ENCODE results near the gene SLC16A3. TPM values are rescaled to one million over a fixed set of nuclear protein-coding genes. Genes with fewer than 3 reads are reported as not detected.

SLC16A3 gene
- total and polyA plus RNA-seq, 4 donors = 1.1 to 10.5 (median 8.8) TPM

DNA sequence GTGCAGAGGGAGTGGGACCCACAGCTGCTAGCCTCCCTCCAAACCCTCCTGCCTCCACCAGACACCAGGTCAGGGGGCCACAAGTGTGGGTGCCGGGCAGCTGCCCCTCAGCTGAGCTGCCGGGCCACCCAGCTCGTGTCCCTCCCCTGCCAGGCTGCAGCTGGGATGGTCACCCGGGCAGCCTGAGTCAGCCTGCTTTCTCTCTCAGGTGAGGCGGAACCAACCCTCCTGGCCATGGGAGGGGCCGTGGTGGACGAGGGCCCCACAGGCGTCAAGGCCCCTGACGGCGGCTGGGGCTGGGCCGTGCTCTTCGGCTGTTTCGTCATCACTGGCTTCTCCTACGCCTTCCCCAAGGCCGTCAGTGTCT is 6.9 kb downstream of the SLC16A3 start (continued):
- TF ChIP-seq RXRA (IDR thresholded peaks at IDR 0.05) = no peak
- no peak for TF ChIP-seq EGR1 (IDR thresholded peaks at IDR 0.05; ENCODE audit: low read depth in 2 of 2)
- TF ChIP-seq, protein P1, sequence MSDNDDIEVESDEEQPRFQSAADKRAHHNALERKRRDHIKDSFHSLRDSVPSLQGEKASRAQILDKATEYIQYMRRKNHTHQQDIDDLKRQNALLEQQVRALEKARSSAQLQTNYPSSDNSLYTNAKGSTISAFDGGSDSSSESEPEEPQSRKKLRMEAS (IDR thresholded peaks at IDR 0.05) = no peak
- TF ChIP-seq HNF4A (conservative IDR thresholded peaks at IDR 0.05) = no peak
- no peak for TF ChIP-seq HNF4G (IDR thresholded peaks at IDR 0.05)

DNA sequence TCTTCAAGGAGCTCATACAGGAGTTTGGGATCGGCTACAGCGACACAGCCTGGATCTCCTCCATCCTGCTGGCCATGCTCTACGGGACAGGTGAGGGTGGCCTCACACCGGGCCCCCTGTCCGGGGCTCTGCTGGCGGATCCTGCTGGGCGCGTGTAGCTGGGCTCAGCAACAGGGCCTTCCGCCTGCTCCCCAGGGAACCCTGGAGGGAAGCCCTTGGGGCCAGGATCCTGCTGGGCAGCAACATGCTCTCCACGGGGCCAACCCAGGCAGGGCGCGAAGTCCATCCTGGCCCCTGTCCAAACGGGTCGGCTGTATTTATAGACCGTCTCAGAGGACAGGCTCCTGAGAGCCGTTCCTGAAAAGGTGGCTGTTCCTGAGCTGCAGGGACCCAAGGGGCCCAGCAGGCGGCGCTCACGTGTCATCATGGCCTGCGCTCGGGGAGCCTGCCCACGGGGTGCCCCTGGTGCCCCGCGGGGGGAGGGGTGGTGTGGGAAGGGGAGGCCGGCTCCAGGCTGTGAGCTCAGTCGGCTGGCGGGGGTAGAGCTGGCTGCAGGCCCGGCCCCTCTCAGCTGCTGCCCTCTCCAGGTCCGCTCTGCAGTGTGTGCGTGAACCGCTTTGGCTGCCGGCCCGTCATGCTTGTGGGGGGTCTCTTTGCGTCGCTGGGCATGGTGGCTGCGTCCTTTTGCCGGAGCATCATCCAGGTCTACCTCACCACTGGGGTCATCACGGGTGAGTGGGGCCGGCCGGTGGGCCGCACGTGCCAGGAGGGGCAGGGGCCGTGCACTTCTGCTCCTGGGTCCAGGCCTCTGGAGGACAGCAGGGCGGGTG is 7.5 kb downstream of the SLC16A3 start:
- H3K4me1 ChIP-seq (ENCODE audit: control insufficient read depth in 4 of 4, insufficient read depth in 4 of 4, low read length in 3 of 4) = peaks cover 29 to 57% (median 37%) of the 10 kb centered on the region in 4 donors
- DNase-seq (ENCODE audit: low spot score) = peak; percentile 82
- 39% methylated on average over 44 of the region's 44 CpGs for WGBS
- H3K27me3 ChIP-seq (ENCODE audit: control insufficient read depth in 4 of 4, insufficient read depth in 4 of 4, low read length in 3 of 4) = no peaks in the 10 kb centered on the region
- no peak overlapping the region for H3K27ac ChIP-seq (ENCODE audit: low read depth in 1 of 2, low read length in 2 of 2)
- peaks cover 0 to 1% (median 0%) of the 10 kb centered on the region in 4 donors for H3K36me3 ChIP-seq (ENCODE audit: control insufficient read depth in 4 of 4, insufficient read depth in 3 of 4, low read depth in 1 of 4, low read length in 3 of 4)
- no peaks in the 10 kb centered on the region for H3K9me3 ChIP-seq (ENCODE audit: control insufficient read depth in 4 of 4, low read length in 3 of 4)
- H3K9ac ChIP-seq (ENCODE audit: low read depth in 1 of 2, low read length in 2 of 2) = no peak overlapping the region
- TF ChIP-seq RXRA (IDR thresholded peaks at IDR 0.05) (peak; percentile 44 to 61), FOXA1 (IDR thresholded peaks at IDR 0.05) (no peak), TAF1 (conservative IDR thresholded peaks at IDR 0.05) (no peak), FOXA2 (IDR thresholded peaks at IDR 0.05) (no peak), RAD21 (IDR thresholded peaks at IDR 0.05) (peak; percentile 80 to 91), GABPA (IDR thresholded peaks at IDR 0.05 in 1 of 2, conservative IDR thresholded peaks at IDR 0.05 in 1 of 2) (no peak), NR2F2 (IDR thresholded peaks at IDR 0.05) (no peak), SP1 (IDR thresholded peaks at IDR 0.05) (peak; percentile 31), YY1 (IDR thresholded peaks at IDR 0.05) (peak; percentile 13), HNF4G (IDR thresholded peaks at IDR 0.05) (peak; percentile 31), EGR1 (IDR thresholded peaks at IDR 0.05; ENCODE audit: low read depth in 2 of 2) (no peak), JUND (IDR thresholded peaks at IDR 0.05) (no peak), HNF4A (conservative IDR thresholded peaks at IDR 0.05) (peak; percentile 65 to 74)
- TF ChIP-seq, protein P2, sequence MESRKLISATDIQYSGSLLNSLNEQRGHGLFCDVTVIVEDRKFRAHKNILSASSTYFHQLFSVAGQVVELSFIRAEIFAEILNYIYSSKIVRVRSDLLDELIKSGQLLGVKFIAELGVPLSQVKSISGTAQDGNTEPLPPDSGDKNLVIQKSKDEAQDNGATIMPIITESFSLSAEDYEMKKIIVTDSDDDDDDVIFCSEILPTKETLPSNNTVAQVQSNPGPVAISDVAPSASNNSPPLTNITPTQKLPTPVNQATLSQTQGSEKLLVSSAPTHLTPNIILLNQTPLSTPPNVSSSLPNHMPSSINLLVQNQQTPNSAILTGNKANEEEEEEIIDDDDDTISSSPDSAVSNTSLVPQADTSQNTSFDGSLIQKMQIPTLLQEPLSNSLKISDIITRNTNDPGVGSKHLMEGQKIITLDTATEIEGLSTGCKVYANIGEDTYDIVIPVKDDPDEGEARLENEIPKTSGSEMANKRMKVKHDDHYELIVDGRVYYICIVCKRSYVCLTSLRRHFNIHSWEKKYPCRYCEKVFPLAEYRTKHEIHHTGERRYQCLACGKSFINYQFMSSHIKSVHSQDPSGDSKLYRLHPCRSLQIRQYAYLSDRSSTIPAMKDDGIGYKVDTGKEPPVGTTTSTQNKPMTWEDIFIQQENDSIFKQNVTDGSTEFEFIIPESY (IDR thresholded peaks at IDR 0.05) = no peak
- TF ChIP-seq, protein P3, sequence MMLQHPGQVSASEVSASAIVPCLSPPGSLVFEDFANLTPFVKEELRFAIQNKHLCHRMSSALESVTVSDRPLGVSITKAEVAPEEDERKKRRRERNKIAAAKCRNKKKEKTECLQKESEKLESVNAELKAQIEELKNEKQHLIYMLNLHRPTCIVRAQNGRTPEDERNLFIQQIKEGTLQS (IDR thresholded peaks at IDR 0.05) = no peak
- TF ChIP-seq, protein P1 (IDR thresholded peaks at IDR 0.05) = no peak
- TF ChIP-seq, protein P4, sequence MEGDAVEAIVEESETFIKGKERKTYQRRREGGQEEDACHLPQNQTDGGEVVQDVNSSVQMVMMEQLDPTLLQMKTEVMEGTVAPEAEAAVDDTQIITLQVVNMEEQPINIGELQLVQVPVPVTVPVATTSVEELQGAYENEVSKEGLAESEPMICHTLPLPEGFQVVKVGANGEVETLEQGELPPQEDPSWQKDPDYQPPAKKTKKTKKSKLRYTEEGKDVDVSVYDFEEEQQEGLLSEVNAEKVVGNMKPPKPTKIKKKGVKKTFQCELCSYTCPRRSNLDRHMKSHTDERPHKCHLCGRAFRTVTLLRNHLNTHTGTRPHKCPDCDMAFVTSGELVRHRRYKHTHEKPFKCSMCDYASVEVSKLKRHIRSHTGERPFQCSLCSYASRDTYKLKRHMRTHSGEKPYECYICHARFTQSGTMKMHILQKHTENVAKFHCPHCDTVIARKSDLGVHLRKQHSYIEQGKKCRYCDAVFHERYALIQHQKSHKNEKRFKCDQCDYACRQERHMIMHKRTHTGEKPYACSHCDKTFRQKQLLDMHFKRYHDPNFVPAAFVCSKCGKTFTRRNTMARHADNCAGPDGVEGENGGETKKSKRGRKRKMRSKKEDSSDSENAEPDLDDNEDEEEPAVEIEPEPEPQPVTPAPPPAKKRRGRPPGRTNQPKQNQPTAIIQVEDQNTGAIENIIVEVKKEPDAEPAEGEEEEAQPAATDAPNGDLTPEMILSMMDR (IDR thresholded peaks at IDR 0.05; ENCODE audit: low read depth, low read length, missing input control) = peak; percentile 87
- TF ChIP-seq, protein P5, sequence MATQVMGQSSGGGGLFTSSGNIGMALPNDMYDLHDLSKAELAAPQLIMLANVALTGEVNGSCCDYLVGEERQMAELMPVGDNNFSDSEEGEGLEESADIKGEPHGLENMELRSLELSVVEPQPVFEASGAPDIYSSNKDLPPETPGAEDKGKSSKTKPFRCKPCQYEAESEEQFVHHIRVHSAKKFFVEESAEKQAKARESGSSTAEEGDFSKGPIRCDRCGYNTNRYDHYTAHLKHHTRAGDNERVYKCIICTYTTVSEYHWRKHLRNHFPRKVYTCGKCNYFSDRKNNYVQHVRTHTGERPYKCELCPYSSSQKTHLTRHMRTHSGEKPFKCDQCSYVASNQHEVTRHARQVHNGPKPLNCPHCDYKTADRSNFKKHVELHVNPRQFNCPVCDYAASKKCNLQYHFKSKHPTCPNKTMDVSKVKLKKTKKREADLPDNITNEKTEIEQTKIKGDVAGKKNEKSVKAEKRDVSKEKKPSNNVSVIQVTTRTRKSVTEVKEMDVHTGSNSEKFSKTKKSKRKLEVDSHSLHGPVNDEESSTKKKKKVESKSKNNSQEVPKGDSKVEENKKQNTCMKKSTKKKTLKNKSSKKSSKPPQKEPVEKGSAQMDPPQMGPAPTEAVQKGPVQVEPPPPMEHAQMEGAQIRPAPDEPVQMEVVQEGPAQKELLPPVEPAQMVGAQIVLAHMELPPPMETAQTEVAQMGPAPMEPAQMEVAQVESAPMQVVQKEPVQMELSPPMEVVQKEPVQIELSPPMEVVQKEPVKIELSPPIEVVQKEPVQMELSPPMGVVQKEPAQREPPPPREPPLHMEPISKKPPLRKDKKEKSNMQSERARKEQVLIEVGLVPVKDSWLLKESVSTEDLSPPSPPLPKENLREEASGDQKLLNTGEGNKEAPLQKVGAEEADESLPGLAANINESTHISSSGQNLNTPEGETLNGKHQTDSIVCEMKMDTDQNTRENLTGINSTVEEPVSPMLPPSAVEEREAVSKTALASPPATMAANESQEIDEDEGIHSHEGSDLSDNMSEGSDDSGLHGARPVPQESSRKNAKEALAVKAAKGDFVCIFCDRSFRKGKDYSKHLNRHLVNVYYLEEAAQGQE (IDR thresholded peaks at IDR 0.05) = no peak
- H3K4me3 ChIP-seq (ENCODE audit: low read depth in 1 of 3, low read length in 3 of 3) = no peak overlapping the region
